Stimulated activated CD4-positive, alpha-beta T cell treated with anti-CD3 and anti-CD28 coated beads, Interleukin-2, amount 100 ng/mL, for 4 hours (primary cell): ENCODE data around the gene TNIK.
"Not testable (repeated sequence)": the region's sequence is repeated elsewhere in the genome, so short reads cannot be mapped to it uniquely, and the experiment has no call there.

Source experiments
- DNase-seq: peaks from one replicate; pipeline ENCODE4 v3.0.0-alpha.2; 2020; ENCODE audit warnings: low read depth

Gene TNIK

GRCh38 chr3:171307046-171307585 lies 153.1 kb downstream of the TNIK start:
- DNase-seq: no peak

DNA sequence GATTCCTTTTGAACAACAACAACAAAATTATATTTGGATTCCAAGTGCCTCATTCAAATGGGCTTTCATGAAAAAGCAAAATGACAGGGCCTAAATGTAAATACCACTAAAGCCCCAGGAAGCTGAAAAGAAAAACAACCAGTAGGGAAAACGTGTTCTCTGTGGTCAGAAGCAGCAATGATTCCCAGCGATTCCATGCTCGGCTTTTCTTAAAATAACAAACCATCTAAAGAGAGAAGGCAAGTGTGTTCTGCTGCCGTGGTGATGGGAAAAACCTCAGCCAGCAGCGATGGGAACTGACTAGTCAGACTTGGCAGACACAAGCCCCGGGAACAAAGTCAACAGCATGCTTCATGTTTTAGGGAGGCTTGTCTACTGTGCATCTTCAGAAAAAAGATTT lies 153.6 kb downstream of the TNIK start:
- no peak for DNase-seq

- not testable (repeated sequence) for DNase-seq
Observed at GRCh38 chr3:171305823-171306222, 154.4 kb downstream of the TNIK start.

GRCh38 chr3:171304498-171304897 lies 155.7 kb downstream of the TNIK start:
- DNase-seq: not testable (repeated sequence)

DNA sequence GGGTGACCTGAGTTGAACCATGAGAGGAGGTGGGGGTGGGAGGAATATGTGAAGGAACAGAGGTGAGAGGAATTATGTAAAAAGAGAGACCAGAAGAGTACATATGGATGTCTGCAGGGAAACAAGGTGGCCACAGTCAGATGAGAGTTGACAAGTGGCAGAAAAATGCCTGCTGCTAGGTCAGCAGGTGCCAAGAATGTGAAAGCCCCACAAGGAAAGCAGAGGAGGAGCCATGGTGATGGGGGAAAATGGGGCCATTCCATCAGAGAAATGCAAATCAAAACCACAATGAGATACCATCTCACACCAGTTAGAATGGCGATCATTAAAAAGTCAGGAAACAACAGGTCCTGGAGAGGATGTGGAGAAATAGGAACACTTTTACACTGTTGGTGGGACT lies 156.2 kb downstream of the TNIK start:
- not testable (repeated sequence) for DNase-seq

DNA sequence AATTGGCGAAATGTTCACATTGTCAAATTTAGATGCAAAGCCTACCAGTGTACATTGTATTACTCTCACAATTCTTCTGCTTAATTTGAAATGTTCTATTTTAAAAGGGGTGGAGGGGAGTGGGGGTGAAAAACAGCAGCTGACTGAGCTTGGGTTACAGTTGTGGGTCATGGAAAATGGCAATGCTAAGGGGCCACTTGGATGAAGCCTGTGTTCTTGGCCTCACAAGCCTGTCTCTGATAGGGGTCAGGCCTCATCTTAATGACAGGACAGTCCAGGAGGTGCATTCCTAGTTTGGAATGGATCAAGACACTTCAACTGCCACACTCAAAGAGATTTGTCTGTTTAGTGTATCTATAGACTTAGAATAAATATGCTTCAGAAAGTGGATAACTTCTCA lies 158.2 kb downstream of the TNIK start:
- DNase-seq: no peak

- DNase-seq: no peak
Observed at GRCh38 chr3:171301002-171301401, 159.2 kb downstream of the TNIK start.

DNA sequence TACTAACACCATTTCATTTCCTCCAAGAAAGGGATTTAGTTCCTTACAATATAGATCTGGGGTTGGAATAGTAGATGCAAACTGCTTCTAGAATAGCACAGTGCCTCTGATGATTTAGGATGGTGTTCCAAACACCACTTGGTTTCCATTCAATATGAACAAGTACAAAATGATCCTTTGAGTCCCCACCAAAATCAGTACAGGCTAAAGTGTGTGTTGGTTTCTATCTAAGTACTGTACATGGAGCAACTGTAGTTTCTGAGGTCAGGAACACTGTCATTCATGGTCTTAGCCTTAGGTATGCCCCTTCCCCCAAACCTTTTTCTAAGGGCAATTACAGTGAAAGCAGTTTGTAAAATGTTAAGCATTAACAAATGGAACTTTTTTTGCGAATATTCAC lies 162.3 kb downstream of the TNIK start:
- no peak for DNase-seq

GRCh38 chr3:171297207-171297606 lies 163.0 kb downstream of the TNIK start:
- DNase-seq: no peak

DNA sequence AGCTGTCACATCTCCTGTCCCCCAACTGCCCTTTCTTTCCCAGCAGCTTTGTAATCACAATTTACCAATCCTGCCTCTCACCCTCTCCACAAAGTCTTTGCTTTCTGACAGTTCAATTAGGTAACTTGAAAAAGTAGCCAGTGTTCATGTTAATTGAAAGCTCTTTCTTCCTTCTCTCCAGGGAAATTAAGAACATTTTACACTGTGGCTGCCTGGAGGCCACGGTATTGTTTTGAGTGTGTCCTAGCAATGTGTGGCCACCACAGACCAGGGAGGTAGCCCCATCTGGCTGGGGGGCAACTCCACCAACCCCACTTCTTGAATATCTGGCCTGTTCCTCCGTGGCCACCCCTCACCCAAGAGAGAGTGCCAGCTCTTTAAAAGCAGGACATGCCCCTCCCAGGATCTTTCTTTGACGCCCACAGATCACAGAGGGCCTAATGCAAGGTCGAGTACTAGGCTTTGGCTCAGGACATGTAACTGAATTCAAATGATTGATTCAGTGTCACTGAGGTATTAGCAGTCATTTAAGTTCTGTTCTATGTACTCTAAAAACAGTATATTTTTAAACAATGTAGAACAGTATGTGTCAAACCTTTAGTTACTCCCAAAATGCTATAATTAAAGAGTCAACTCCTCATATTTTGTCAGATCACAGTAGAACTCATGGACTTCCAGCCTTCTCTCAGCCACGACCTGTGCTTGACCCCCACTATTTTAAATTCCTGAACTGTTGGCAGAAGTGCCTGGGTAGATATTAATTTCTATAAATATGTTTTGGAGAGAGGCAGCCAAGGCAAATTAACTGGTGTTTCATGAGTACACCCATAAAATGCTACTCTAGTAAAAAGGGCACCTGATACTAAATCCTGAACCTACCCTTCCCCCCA lies 164.5 kb downstream of the TNIK start:
- DNase-seq: no peak

DNA sequence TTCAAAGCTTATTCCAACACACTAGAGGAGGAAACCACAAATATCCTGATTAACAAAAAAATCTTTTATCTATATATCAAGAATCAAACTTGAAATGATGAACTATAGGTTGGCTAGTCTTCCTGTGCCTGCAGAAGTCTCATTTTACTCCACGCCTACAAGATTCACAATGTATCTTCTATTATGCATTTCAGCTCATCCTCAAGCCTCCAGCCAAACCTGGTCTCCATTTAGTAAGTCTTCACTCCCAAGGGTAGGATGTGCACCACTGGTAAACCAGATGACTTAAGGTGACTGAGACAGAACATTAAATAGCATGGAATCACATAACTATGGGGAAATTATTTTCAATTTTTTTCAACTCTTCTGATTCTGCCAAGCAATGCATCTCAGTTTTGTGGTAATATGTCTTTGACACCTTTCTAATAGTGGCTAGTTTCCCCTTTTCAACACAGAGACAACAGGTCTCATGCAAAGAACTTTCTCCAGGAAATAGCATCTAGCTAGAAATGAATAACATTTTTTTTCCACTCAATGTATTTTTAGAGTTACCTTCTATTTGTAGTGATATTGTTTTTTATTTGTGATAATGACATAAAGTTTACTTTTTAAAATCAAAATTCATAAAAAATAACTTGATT lies 166.9 kb downstream of the TNIK start:
- DNase-seq: no peak

- no peak for DNase-seq
Observed at GRCh38 chr3:171290680-171291079, 169.5 kb downstream of the TNIK start.

GRCh38 chr3:171289291-171289690 lies 170.9 kb downstream of the TNIK start:
- DNase-seq: no peak

DNA sequence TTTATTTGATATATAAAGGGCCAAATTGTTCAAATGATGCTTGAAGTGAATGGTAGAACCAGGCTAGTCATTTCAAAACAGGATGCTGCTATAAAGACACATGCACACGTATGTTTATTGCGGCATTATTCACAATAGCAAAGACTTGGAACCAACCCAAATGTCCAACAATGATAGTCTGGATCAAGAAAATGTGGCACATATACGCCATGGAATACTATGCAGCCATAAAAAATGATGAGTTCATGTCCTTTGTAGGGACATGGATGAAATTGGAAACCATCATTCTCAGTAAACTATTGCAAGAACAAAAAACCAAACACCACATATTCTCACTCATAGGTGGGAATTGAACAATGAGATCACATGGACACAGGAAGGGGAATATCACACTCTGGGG lies 172.4 kb downstream of the TNIK start:
- DNase-seq: not testable (repeated sequence)

GRCh38 chr3:171286580-171287249 lies 173.5 kb downstream of the TNIK start:
- no peak for DNase-seq

DNA sequence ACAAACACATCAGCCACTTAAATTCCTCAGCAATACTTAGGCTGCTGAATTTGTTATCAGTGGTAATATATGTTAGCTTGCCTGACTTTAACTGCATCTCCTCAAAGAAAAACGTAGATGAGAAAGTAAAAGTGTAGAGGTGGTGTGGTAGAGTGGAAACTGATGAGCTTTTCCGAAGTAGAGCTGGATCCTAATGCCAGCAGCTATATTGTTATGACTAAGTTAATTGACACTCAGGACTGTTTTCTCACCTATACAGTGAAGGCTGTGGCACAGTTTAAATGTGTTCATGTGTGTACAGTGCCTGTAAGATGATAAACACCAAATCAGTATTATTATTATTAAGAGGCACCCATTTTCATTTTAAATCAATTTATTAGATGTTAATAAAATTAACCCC lies 174.9 kb downstream of the TNIK start:
- no peak for DNase-seq

DNA sequence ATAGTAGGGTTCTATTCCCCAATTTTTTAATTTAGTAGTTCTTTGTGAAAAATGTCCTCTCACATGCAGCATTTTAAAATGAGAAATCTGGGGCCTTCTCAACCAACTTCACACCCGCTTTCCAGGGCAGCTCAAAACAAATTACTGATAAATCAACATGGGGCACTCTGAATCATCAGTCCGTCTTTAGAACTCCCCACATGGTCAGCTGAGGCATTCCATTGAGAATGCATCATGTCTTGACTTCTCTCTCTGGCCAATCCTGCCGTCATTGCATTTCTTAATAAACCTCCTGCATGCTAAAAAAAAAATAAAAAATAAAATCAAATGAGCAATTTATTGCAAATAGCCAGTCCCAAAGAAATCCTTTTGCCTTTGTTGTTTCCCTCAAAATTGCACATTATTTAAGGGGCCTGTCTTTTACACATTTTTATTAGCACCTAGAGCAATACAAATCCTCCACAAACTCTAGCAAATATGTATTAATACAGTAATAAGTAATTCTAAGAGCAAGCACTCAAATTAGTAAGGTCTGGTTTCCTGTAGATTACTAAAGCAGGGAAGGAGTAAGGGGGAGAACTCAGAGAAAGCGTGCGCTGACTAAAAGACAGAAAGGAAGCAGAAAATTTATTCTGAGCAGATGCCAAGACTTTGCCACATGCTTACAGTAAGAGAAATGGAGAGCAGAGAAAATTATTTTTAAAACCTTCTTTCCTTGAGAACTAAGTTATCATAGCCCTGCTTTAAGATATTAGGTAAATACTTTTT lies 175.7 kb downstream of the TNIK start:
- DNase-seq: no peak

DNA sequence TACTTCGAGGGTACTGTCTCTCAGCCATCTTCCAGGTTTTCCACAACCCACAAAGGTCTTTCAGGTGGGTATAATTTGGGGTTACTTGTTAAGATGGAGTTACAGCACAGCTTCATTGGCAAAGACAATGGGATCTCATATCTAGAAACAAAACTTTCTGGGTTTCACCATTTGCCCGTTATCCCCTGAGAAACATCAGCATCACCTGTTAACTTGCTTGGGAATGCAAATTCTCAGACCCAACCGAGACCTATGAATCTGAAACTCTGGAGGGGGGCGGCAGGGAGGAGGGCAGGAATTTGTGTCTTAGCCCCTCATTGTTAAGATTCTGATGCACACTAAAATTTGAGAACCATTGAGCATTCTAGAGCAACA lies 176.4 kb downstream of the TNIK start:
- DNase-seq: no peak

- no peak for DNase-seq
Observed at GRCh38 chr3:171283183-171283847, 176.9 kb downstream of the TNIK start.

DNA sequence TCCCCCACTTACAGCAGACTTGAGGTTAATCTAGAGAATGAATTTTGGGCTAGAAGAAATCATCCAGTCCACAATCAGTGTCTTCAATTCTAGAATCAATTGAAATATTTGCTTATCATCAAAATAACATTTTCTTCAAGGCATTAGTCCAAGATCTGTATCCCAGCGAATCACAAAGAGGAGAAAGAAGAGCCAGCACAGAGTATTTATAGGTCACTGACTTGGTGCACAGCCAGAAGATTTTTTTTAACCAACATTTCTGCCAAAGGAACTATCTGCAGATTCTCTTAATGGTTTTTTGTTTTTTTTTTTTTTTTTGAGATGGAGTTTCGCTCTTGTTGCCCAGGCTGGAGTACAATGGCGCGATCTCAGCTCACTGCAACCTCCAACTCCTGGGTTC lies 178.2 kb downstream of the TNIK start:
- DNase-seq: no peak

GRCh38 chr3:171281256-171281992 lies 178.8 kb downstream of the TNIK start:
- DNase-seq: no peak
